Globus pallidus (tissue), 1 donor: ENCODE results near the gene POU3F3.

Source experiments
- DNase-seq: peaks from one replicate; pipeline ENCODE4 v3.0.0-alpha.2; 2015; ENCODE audit warnings: low spot score

Gene POU3F3

GRCh38 chr2:104846786-104847585, 6.9 kb upstream of the POU3F3 start:
- peak; percentile 67 for DNase-seq

DNA sequence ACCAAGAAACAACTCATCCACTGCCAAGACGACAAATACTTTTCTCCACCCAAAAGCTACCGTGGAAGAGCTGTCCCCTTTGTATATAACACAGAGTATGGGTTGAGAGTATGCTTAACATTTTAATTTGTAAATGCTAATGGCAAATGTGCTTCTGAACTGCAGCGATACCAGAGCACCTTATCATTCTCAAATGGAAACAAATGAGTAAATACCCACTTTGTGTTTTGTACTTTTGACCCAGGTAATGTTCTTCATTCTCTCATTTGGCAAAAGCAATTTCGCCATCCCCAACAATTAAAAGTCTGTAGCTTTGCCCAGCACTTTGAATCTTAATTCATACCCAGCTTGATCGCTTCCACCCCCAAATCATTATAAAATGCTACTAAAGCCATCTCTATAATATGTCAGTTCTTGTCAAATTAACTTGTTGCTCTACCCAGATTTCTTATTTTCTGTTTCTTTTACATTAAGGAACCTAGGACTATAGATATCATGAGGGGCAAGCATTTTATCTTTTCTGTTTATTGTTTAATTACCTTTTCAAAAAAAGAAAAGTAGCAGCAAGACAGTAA, 6.2 kb upstream of the POU3F3 start:
- peak; percentile 49 for DNase-seq

DNA sequence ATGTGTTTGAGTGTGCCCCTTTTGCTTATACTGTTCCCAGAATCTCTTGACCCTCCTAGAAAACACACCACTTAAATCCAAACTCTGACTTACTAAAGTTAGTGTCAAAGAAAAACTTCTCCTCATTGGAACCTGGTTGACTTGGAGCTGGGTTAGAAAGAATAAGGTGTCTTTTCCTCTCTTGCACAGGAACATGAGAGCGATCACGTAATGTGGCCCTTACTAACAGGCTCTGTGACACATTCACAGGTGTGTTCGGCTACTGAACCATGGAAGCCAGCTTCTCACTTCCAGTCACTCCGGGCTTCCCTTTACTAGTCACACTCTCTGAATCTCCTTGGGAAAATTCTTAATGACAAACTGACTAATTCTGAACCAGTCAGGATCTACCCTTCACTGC, 5.4 kb upstream of the POU3F3 start:
- no peak for DNase-seq

DNA sequence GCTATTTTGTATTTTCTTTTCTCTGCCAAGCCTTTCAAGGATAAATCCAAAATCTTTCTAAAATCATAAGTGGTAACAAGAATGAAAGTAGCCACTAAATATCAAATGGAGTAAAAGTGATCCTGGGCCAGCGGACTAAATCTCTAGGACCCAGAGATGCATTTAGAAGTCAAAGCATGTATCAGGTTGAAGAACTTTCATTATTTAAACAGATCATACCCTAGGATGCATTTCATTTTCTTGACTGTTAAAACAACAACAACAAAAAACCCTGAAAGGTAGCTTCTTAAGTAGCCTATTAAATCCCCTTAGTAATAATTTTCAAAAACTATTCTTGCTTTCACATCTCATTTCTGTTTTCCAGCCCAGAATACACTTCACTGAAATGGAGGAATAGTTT, 4.8 kb upstream of the POU3F3 start:
- DNase-seq = no peak

DNA sequence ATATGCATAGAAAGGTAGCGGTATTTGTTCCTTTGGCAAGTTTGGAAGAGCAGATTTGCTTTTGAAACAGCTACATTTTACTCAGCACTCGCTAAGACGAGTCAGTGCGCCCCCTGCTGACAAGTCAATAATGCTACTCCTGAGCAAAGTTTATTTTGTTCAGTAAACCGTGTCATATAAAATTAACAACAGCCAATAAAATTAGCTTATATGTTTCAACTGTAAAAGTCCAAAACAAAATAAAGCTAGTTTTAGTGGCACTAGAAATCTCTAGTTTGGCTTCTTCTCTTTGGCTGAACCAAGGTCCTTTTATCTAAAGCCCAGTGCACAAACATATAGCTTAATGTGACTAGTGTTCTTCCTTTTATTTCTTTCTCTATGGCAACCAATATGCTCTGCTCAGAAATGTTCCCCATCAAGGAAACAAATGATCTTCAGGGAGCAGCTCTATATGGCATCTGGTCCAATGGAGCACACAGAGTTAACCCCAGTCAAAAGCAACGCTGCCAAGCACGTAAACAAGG, 4.2 kb upstream of the POU3F3 start:
- DNase-seq = peak; percentile 91

DNA sequence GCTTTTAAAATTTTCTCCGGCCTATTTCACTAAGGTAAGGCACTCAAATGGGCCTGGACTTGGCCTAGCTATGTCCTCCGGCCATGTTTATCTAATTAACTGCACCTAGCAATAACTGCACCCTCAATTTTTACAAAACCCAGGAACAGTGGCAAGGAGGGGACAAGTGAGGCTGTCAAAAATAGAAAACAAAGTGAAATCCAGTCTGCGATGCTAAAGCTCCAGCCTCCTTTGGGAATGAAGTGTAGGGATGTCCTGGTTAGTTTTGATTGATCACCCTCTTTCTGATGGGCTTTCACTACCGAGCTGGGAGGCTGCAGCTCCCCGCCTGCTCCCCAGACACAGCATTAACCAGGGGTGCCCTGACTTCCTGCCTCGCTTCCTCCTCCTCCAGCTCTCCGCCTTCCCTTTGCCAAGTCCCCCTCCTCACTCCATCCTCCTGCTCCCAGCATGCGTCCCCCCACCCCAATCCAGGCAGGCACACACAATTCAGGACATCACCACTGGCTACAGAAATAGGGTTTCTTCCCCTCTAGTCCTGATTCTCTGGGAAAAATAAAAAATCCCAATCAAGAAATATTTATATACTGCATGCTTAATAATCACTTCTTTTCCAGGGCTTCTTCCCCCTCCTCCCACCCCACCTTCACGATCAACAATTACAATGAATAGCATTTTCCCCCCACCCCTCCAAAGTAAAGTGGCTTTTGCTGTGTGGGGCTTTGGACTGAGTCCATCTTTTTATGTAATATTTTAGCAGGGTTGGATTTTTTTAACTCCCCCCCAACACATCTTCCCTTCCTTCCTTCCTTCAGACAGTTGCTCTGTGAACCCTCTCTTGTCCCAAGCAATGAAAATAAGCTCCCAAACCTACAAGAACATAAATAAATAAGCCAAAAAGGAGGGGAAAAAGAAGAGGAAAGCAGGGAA, 3.3 kb upstream of the POU3F3 start:
- no peak for DNase-seq

GRCh38 chr2:104851291-104852089, 2.4 kb upstream of the POU3F3 start:
- peak; percentile 77 for DNase-seq

GRCh38 chr2:104852090-104852666, 1.7 kb upstream of the POU3F3 start:
- DNase-seq = no peak

- DNase-seq = no peak
These were observed 744 bp downstream of the POU3F3 start for GRCh38 chr2:104854498-104855220.

DNA sequence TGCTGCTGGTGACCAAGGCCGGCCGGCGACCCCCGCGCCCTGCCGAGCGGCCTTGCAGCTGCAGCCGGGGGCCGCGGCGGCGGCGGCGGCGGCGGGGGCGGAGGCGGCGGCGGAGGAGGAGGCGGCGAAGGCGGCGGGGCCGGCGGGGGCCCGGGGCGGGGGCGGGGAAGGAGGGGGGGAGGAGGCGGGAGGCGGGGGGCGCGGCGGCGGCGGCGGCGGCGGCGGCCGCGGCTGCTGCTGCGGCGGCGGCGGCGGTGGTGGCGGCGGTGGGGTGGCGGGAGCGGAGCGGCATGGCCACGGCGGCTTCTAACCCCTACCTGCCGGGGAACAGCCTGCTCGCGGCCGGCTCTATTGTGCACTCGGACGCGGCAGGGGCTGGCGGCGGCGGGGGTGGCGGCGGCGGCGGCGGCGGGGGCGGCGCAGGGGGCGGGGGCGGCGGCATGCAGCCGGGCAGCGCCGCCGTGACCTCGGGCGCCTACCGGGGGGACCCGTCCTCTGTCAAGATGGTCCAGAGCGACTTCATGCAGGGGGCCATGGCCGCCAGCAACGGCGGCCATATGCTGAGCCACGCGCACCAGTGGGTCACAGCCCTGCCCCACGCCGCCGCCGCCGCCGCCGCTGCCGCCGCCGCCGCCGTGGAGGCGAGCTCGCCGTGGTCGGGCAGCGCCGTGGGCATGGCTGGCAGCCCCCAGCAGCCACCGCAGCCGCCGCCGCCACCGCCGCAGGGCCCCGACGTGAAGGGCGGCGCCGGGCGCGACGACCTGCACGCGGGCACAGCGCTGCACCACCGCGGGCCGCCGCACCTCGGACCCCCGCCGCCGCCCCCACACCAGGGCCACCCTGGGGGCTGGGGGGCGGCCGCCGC, 1.5 kb downstream of the POU3F3 start:
- DNase-seq = no peak

DNA sequence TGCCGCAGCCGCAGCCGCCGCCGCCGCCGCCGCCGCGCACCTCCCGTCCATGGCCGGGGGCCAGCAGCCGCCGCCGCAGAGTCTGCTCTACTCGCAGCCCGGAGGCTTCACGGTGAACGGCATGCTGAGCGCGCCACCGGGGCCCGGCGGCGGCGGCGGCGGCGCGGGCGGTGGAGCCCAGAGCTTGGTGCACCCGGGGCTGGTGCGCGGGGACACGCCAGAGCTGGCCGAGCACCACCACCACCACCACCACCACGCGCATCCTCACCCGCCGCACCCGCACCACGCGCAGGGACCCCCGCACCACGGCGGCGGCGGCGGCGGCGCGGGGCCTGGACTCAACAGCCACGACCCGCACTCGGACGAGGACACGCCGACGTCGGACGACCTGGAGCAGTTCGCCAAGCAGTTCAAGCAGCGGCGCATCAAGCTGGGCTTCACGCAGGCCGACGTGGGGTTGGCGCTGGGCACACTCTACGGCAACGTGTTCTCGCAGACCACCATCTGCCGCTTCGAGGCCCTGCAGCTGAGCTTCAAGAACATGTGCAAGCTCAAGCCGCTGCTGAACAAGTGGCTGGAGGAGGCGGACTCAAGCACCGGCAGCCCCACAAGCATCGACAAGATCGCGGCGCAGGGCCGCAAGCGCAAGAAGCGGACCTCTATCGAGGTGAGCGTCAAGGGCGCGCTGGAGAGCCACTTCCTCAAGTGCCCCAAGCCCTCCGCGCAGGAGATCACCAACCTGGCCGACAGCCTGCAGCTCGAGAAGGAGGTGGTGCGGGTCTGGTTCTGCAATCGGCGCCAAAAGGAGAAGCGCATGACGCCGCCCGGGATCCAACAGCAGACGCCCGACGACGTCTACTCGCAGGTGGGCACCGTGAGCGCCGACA, 2.4 kb downstream of the POU3F3 start:
- no peak for DNase-seq

GRCh38 chr2:104856973-104857261, 3.0 kb downstream of the POU3F3 start:
- DNase-seq = no peak

DNA sequence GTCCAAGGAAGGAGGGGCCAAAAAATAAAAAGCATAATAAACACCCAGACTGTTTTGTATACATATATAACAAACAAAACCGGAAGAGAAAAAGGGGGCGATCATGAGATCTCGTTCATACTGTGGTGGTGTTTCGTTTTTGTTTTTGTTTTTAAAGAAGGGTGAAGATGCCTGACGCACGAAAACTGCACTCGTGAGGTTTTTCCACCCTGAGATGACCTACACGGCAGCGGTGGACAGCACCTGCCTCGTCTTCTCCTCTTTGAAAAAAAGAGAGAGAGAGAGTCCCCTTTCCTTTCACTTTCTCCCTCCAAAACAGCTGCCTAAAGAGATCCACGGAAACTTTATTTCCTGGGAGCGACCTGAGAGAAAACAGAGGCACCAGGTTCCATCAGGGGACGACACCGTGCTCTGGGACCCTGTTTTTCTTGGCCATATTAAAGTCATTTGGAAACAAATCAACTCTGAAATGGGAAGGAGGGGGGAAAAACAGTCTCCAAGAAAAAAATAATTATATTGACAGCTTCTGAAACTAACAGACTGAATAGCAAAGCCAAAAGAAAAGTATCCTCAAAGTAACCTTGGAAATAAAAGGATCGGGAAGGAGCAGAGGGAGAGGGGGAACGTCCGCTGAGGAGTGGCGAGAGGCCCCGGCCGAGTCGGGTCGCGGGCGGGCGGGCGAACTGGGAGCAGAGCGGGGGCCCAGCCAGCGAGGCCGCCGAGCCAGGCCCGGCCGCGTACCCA, 3.5 kb downstream of the POU3F3 start:
- DNase-seq = no peak

DNA sequence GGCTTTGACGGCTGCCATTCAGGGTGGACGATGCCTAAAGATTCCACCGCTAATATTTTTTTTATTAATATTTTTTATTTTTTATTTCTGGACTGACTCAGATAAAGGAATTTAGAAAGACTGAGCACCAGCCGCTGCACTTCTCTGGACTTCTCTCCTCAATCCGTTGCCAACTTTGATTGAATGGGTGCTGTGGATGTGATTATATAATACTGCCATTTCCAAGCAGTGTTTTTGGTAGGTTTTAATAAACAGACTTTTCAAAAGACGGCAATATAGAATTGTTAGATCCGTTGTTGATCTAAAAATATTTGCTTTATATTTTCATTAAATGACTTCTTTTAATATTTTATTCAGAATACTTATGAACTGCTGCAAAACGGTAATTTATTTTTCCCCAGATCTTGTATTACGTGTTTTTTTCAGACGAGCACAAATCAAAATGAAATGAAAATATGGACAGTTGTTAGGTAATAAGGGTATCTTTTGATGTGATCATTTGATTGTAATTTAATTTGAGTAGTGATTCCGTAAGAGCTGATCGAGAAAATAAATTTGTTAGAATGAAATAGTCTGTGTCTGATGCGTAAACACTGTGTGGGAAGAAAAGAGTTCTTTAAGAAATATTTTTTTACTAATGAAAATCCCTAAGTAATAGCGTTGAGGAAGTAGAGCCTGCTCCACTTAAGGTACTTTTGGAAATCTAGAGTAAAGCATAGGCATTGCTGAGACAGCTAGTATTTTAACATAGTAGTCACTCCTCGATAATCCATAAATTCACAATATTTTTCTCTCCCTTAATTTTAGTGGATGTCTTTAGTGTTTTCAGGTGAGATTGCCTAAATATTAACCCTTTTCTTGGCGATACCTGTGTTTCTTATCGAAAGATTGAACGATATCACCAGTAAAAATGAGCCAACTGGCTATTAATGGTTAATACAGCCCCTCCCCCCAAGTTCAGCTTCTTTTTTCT, 4.4 kb downstream of the POU3F3 start:
- DNase-seq = peak; percentile 41

GRCh38 chr2:104859291-104859765, 5.4 kb downstream of the POU3F3 start:
- peak; percentile 59 for DNase-seq

GRCh38 chr2:104859766-104860450, 6.0 kb downstream of the POU3F3 start:
- DNase-seq = peak; percentile 63
